COLO668 (cell line): Measurements from ENCODE around the gene RDH5.

Experiments used
- DNase-seq: peaks from one replicate; lab custom pipeline; 2025; ENCODE audit not compliant: unreplicated experiment; lab: John Stamatoyannopoulos, UW

RDH5 gene

DNA sequence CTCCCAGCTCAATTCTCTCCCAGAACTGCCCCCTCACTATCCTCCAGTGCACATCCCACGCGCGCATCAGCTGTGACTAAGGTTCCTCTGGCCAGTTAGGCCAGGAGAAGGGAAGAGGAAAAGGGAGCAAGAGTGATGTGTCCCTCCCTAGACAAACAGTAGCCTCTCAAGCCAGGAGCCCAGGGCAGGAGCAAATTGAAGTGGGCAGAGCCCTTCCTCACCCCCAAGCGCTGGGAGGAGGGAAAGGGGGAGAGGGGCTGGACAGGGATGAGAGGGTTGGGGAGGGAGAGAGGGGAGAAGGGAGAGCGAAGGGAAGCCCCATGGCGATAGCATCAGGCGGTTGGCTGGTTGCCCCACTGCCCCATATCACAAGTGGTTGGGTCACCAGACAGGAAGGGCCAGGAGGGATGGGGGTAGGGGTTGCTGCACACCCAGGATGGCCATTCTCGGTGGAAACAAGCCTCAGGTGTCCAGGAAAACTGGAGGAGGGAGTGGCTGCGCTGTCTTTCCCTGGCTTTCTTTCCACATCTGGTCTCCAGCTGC, 7.5 kb downstream of the RDH5 start:
- DNase-seq: peak; percentile 17

GRCh38 chr12:55728186-55728938, 8.2 kb downstream of the RDH5 start:
- peak; percentile 71 for DNase-seq

DNA sequence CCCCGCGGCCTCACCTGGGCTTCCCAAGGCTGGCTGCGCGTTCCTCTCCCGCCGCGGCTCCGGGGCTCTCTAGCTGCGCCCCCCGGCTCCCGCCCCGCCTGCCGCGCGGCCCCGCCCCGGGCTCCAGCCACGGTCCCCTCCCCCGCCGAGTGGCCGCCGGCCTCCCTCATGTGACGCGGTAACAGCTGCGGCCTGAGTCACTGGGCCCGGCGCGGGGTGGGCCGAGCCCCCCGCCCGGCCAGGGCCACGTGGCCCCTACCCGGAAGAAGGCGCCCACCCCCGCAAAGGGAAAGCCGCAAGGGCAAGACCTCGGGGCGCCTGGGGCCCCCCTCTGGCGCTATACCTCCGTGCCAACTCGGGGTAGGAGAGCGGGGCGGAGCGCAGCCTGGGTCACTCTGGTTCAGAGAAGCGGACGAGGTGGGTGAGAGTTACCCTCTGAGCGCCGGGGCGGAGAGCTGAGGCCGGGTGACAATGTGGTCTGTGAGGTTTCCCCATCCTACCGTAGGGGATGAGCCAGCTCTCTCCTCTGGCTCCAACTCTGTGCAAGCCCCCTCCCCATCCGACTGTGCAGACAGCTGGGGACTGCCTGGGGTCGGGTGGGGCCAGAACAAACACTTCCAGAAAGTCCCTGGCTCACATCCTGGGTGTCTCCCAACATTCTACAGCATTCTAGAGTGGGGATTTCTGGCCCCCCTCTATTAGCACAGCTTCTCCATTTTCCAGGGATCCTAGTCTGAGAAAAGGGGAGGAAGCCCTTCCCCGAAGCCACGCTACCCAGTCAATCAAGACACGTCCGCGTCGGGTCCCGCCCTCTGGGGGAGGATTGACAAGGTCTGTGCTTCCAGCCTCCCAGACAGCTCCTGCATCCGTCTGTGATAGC, 9.0 kb downstream of the RDH5 start, which contains the start of gene CD63:
TSS of gene CD63 (minus strand) at position 71 of the 880 bp plus-strand sequence. CDS start 668 bp downstream, outside the sequence.
- peak; percentile 83 for DNase-seq

GRCh38 chr12:55729819-55730818, 9.9 kb downstream of the RDH5 start:
- no peak for DNase-seq

GRCh38 chr12:55732288-55732687, 12.1 kb downstream of the RDH5 start:
- DNase-seq: no peak

DNA sequence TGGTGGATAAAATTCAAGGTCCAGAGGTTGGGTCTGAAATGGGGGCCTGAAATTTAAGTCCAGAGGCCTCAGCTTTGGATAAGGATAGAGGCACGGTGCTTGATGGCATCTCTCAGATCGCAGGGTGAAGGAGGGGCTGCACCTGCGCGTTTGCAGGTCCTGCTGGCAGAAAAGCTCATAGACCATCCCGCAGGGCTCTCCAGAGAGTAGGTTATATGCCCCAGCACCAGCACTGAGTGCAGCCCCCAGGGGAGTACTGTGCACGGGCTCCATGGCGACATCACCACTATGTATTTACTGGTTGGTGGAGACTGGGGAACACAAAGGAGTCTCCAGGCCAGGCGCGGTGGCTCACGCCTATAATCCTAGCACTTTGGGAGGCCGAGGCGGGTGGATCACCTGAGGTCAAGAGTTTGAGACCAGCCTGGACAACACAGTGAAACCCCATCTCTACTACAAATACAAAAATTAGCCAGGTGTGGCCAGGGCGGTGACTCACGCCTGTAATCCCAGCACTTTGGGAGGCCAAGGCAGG, 12.9 kb downstream of the RDH5 start:
- no peak for DNase-seq

DNA sequence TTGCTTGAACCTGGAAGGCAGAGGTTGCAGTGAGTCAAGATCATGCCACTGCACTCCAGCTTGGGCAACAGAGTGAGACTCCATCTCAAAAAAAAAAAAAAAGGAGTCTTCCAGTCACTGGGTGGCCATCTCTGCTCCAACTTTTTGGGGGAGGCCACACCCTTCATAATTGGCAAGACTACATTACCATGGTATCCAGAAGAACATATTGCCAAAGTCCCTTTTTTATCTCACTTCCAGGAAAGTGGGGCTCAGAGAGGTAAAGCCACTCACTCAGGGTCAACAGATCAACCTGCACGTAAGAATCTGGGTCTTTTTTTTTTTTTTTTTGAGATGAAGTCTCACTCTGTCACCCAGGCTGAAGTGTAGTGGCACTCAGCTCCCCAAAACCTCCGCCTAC, 13.7 kb downstream of the RDH5 start:
- DNase-seq: no peak

DNA sequence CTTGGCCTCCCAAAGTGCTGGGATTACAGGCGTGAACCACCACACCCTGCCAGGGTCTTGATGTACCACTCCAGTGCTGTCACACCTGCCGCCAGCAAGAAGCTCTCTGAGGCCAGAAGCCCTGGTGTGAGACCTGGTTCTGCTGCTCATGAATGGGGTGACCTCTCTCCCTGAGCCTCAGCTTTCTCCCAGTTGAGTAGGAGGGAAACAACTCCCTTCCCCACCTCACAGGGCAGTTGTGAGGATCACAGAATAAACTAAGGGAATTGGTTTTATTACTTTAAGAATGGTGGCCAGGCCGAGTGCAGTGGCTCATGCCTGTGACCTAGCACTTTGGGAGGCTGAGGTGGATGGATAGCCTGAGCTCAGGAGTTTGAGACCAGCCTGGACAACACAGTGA, 14.4 kb downstream of the RDH5 start:
- no peak for DNase-seq

- DNase-seq: no peak
Observed at GRCh38 chr12:55736076-55736475, 15.9 kb downstream of the RDH5 start.

GRCh38 chr12:55736780-55737580, 16.8 kb downstream of the RDH5 start:
- DNase-seq: peak; percentile 51

DNA sequence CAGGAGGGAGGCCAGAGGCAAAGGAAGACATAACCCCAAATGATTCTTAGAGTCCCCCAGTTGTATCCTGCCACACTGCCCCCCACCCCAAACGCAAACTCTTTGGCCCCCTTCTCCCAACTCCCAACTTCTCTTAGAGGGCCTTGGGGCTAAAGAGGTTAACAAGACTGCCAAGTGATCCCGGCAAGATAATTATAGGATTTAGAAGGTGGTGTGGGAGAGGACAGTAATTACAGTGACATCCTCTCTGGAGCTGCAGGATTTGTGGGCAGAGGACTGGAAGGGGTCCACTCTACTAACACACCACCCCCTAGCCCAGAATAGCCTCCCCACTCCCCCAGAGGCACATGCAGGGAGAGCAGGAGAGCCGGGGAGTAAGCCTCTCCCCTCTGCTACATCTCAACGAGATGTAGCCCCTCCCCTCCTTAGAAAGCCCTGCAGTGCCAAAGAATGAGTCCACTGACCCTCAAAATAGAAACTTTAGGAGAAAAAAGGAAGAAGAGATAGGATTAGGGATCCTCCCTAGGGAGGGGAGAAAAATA, 17.5 kb downstream of the RDH5 start:
- no peak for DNase-seq

GRCh38 chr12:55738123-55739024, 18.2 kb downstream of the RDH5 start:
- DNase-seq: peak; percentile 60

- no peak for DNase-seq
Observed at GRCh38 chr12:55739025-55739378, 18.8 kb downstream of the RDH5 start.

GRCh38 chr12:55741931-55742680, 21.9 kb downstream of the RDH5 start:
- no peak for DNase-seq

DNA sequence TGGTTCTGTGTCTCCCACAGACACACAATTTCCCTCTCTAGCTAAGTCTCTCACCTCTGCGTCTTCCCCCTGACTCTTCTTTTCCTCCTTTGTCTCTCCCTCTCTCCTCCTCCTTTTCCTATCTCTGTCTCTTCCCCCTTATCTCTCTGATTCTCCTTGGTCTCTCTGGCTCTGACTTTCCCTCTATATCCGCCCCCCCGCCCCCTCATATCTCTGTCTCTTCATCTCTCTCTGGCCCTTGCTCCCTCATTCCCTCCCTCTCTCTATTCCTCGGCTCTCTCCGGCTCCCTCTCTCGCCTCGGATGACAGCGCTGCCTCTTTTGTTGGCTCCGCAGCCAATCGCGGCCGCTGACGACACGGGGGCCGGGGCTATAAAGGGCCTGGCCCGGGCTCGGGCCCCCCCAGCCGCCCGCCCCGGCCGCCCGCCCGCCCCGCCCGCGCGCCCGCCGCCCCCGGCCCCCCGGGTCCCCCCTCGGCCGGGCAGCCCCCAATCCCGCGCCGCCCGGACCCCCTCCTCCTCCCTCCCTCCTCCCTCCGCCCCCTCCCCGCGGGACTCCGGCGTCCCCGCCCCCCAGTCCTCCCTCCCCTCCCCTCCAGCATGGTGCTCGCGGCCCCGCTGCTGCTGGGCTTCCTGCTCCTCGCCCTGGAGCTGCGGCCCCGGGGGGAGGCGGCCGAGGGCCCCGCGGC, 22.7 kb downstream of the RDH5 start, which contains the start of gene GDF11:
TSS of gene GDF11 (plus strand) at position 404 of the 687 bp plus-strand sequence. CDS start at position 599, 195 bp downstream.
- DNase-seq: peak; percentile 58

GRCh38 chr12:55743406-55744339, 23.5 kb downstream of the RDH5 start:
- peak; percentile 31 for DNase-seq
